GM12801 (cell line): ENCODE measurements around the gene MACIR.

Experiments
- CTCF ChIP-seq: IDR thresholded peaks from one replicate; pipeline ENCODE4 v1.5.1; 2011; ENCODE audit warnings: control low read depth; ENCODE audit not compliant: insufficient read length; ENCODE audit errors: extremely low read depth

The MACIR gene

GRCh38 chr5:103307470-103307869 lies 48.9 kb downstream of the MACIR start:
- TF ChIP-seq CTCF: no peak

- no peak for TF ChIP-seq CTCF
These were observed 50.2 kb downstream of the MACIR start for GRCh38 chr5:103308774-103309173.

GRCh38 chr5:103313056-103313455 lies 54.5 kb downstream of the MACIR start:
- no peak for TF ChIP-seq CTCF

- TF ChIP-seq CTCF: no peak
These were observed 56.9 kb downstream of the MACIR start for GRCh38 chr5:103315455-103315854.

GRCh38 chr5:103327451-103327850 lies 68.9 kb downstream of the MACIR start:
- no peak for TF ChIP-seq CTCF

GRCh38 chr5:103327893-103328292 lies 69.3 kb downstream of the MACIR start:
- TF ChIP-seq CTCF: no peak
